PC-9 (cell line): ENCODE results near the gene ZDHHC16. TPM values are rescaled to one million over a fixed set of nuclear protein-coding genes. Genes with fewer than 3 reads are reported as not detected.
A peak's percentile ranks its signal among the peaks of the same experiment; 100 is the strongest.

Experiments
- BruUV-seq: library from RNA; stranded (reverse); fragments of 400-500 nt; replicated peaks from 2 replicates; lab custom pipeline; 2021; lab: Mats Ljungman, UMichigan
- CTCF ChIA-PET: fragments of 300-600 bp; sonication (Branson Sonifier 250); formaldehyde crosslinking; loops from one replicate; lab custom pipeline; 2022; ENCODE audit warnings: antibody characterized with exemption; lab: Charles Lee
- POLR2A ChIA-PET: fragments of 300-600 bp; sonication (Branson Sonifier 250); formaldehyde crosslinking; loops from one replicate; lab custom pipeline; 2022; ENCODE audit warnings: antibody characterized with exemption; ENCODE audit not compliant: unreplicated experiment; lab: Charles Lee
- DNase-seq, 2 experiments: peaks; one replicate each; pipeline versions ENCODE4 v3.0.0 to v3.0.0-alpha.2; 2015 to 2022; ENCODE audit warnings: mixed read lengths in 1 of 2
- H2AFZ ChIP-seq: fragments of 200-600 bp; sonication (generic); 2 replicates; pipeline ENCODE4 v1.8.1; 2017; ENCODE audit warnings: antibody characterized with exemption
- H3F3A ChIP-seq: fragments of 200-600 bp; sonication (generic); 2 replicates; pipeline ENCODE4 v1.8.1; 2017; ENCODE audit warnings: antibody characterized with exemption, mild to moderate bottlenecking, low read depth; ENCODE audit not compliant: insufficient read depth
- H3K27ac ChIP-seq: fragments of 200-600 bp; sonication (generic); 2 replicates; pipeline ENCODE4 v1.6.1; 2016; ENCODE audit warnings: mixed run types
- H3K27me3 ChIP-seq: fragments of 200-600 bp; sonication (generic); 2 replicates; pipeline ENCODE4 v1.6.1; 2016; ENCODE audit warnings: low read depth, mixed run types; ENCODE audit not compliant: insufficient read depth
- H3K36me3 ChIP-seq: fragments of 200-600 bp; sonication (generic); 2 replicates; pipeline ENCODE4 v1.6.1; 2016; ENCODE audit warnings: low read depth, mixed run types
- H3K4me1 ChIP-seq: fragments of 200-600 bp; sonication (generic); replicated peaks from 2 replicates; pipeline ENCODE4 v1.6.1; 2016; ENCODE audit warnings: mixed run types; ENCODE audit not compliant: insufficient read depth
- H3K4me2 ChIP-seq: fragments of 200-600 bp; sonication (generic); 2 replicates; pipeline ENCODE4 v1.6.1; 2017; ENCODE audit warnings: mixed run types
- H3K4me3 ChIP-seq: fragments of 200-600 bp; sonication (generic); 2 replicates; pipeline ENCODE4 v1.6.1; 2016; ENCODE audit warnings: mixed run types
- H3K79me2 ChIP-seq: fragments of 200-600 bp; sonication (generic); 2 replicates; pipeline ENCODE4 v1.6.1; 2017; ENCODE audit warnings: low read depth, mixed run types
- H3K9me2 ChIP-seq: fragments of 200-600 bp; sonication (generic); 2 replicates; pipeline ENCODE4 v1.8.1; 2017; ENCODE audit warnings: mild to moderate bottlenecking; ENCODE audit not compliant: insufficient read depth
- H3K9me3 ChIP-seq: fragments of 200-600 bp; sonication (generic); 2 replicates; pipeline ENCODE4 v1.8.1; 2016; ENCODE audit warnings: low read depth; ENCODE audit not compliant: insufficient read depth
- H4K20me1 ChIP-seq: fragments of 200-600 bp; sonication (generic); 2 replicates; pipeline ENCODE4 v1.8.1; 2017; ENCODE audit not compliant: insufficient read depth
- CTCF ChIP-seq: fragments of 200-600 bp; sonication (generic); conservative IDR thresholded peaks from 2 replicates; pipeline ENCODE4 v1.6.1; 2017; ENCODE audit warnings: mixed run types, antibody characterized with exemption, mild to moderate bottlenecking, moderate library complexity
- EZH2 ChIP-seq: fragments of 200-600 bp; sonication (generic); IDR thresholded peaks from 2 replicates; pipeline ENCODE4 v1.8.0; 2017; ENCODE audit warnings: antibody characterized with exemption, low read depth
- intact Hi-C: fragments of 100-400 bp; cut with micrococcal nuclease; formaldehyde crosslinking; loops from one replicate; pipeline ENCODE4 v1.10.0; 2022; ENCODE audit not compliant: unreplicated experiment
- total RNA-seq: library from RNA; stranded (reverse); gene quantifications from 2 replicates; pipeline ENCODE4 v1.2.3, GENCODE V29; 2021

The ZDHHC16 gene
- total RNA-seq, 1 experiment from 2014 or later = 29.6 TPM

- TF ChIP-seq CTCF = no peak
- no peak for TF ChIP-seq EZH2
Observed at GRCh38 chr10:97498076-97498840, 52.3 kb downstream of the ZDHHC16 start, which contains the start of gene MMS19. MMS19 (minus strand) TSS chr10:97498422; CDS start chr10:97498384, 38 bp downstream.

DNA sequence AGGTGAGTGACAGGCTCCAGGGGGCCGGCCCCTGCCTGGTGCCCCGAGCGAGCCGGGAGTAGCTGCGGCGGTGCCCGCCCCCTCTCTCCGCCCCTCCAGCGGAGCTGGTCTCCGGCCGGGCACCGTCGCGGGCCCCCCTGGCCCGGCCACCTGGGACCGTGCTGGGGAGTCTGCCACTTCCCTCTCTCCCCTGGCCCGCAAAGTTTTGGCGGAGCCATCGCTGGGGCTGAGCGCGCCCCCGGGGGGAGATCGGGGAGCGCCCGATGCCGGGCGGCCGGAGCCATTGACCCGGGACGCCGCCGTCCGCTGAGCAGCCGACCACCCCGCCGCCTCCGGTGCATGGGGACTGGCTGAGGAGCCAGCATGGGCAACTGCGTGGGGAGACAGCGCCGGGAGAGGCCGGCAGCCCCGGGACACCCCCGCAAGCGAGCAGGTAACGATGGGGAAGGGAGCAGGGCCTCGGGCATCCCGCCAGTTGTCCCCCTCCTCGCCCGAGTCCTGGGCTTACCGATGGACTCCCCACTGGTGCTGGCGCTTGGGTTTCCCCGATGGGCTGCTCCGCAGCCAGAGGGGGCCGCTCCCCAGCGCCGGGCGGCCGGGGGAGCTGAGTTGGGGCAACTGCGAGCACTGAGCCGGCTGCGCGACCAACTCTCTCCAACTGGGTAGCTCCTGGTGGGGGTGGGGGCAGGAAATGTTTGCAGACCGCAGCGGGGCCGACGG is 53.0 kb downstream of the ZDHHC16 start, which contains the start of gene UBTD1:
UBTD1 (plus strand) TSS at position 84 of the 720 bp plus-strand sequence; CDS start at position 364, 280 bp downstream.
- H3K9me3 ChIP-seq = no peaks in the 10 kb centered on the region
- H3K4me1 ChIP-seq = peaks cover 18% of the 10 kb centered on the region
- H3K27ac ChIP-seq = peak within 1 kb of the TSS; percentile 77
- no TSS peak for BruUV-seq
- no peaks in the 10 kb centered on the region for H3K9me2 ChIP-seq
- no peaks in the 10 kb centered on the region for H3K36me3 ChIP-seq
- H3K79me2 ChIP-seq = peaks cover 50% of the 10 kb centered on the region
- no peaks in the 10 kb centered on the region; the same call in 1 of the 2 replicates for H4K20me1 ChIP-seq
- DNase-seq = peak in 1 of 2 experiments; percentile 36
- no peaks in the 10 kb centered on the region for H3K27me3 ChIP-seq
- intact Hi-C loops = loop anchor here (1.0 to 2.0 kb wide), 4 partner anchors 44 to 188 kb away; partner anchors contain the start of gene AVPI1
- POLR2A ChIA-PET = interaction anchor here (0.6 to 0.9 kb wide), 3 partner anchors 31 to 147 kb away, joined by 3 to 4 read pairs (median 4); no protein-coding TSS in a partner anchor
- peak within 1 kb of the TSS; percentile 95 for H3K4me2 ChIP-seq
- no peak for TF ChIP-seq EZH2
- no peak for TF ChIP-seq CTCF
- 0 out of 2 replicates have a peak, but pooled peaks cover 7% of the 10 kb centered on the region for H3F3A ChIP-seq
- H2AFZ ChIP-seq = peak within 1 kb of the TSS; percentile 95
- H3K4me3 ChIP-seq = peak within 1 kb of the TSS; percentile 82
- CTCF ChIA-PET = no interaction called here

More at GRCh38 chr10:97498076-97498840, 52.3 kb downstream of the ZDHHC16 start, which contains the start of gene MMS19:
- H3K4me1 ChIP-seq = peaks cover 18% of the 10 kb centered on the region
- H3K9me3 ChIP-seq = no peaks in the 10 kb centered on the region
- peak within 1 kb of the TSS; percentile 82 for H3K4me3 ChIP-seq
- POLR2A ChIA-PET = interaction anchor here (0.6 to 0.9 kb wide), 4 partner anchors 32 to 771 kb away, joined by 3 to 12 read pairs (median 4); no protein-coding TSS in a partner anchor
- H3K27me3 ChIP-seq = no peaks in the 10 kb centered on the region
- H3K36me3 ChIP-seq = no peaks in the 10 kb centered on the region
- H3K27ac ChIP-seq = peak within 1 kb of the TSS; percentile 77
- 0 out of 2 replicates have a peak, but pooled peaks cover 7% of the 10 kb centered on the region for H3F3A ChIP-seq
- H2AFZ ChIP-seq = peak within 1 kb of the TSS; percentile 95
- CTCF ChIA-PET = no interaction called here
- no peaks in the 10 kb centered on the region; the same call in 1 of the 2 replicates for H4K20me1 ChIP-seq
- no peaks in the 10 kb centered on the region for H3K9me2 ChIP-seq
- H3K79me2 ChIP-seq = peaks cover 57% of the 10 kb centered on the region
- intact Hi-C loops = loop anchor here (1.0 to 2.0 kb wide), 4 partner anchors 45 to 189 kb away; partner anchors contain the start of gene AVPI1
- no TSS peak for BruUV-seq
- H3K4me2 ChIP-seq = peak within 1 kb of the TSS; percentile 95
- DNase-seq = peak; percentile 88 to 98
